Panc1 (cell line): ENCODE data around the gene ROBO1.

Source experiments
- TF ChIP-seq, protein P1 (sequence below): fragments of 450-650 bp; IDR thresholded peaks from 2 replicates; pipeline ENCODE4 v1.5.1; 2017; ENCODE audit warnings: mild to moderate bottlenecking
- TF ChIP-seq, protein P2 (sequence below), 2 experiments: IDR thresholded peaks; 2 replicates each; pipeline ENCODE4 v1.6.1; 2011 to 2012; ENCODE audit warnings: low read depth in 2 of 2, control low read depth in 1 of 2, low read length in 1 of 2, mild to moderate bottlenecking in 1 of 2, moderate library complexity in 1 of 2; ENCODE audit not compliant: insufficient read depth in 1 of 2

DNA sequence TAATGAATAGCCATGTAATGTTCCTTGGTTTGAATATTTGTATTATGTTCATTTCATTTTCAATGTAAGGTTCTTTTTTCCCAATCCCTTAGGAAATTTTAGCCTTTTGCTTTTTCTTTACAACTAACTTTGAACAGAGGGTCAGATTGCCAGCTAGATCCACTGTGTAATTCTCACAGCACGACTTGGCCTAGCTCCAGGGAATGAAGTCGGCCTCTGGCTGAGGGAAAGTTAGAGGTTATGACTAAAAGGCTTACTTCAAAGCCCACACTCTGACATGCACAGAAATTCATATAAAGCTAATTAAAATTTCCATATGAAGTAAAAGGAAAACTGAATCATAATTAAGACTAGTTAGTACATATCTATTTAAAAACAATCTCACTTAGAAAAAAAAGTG is 38.7 kb downstream of the ROBO1 start:
- TF ChIP-seq, protein P1, sequence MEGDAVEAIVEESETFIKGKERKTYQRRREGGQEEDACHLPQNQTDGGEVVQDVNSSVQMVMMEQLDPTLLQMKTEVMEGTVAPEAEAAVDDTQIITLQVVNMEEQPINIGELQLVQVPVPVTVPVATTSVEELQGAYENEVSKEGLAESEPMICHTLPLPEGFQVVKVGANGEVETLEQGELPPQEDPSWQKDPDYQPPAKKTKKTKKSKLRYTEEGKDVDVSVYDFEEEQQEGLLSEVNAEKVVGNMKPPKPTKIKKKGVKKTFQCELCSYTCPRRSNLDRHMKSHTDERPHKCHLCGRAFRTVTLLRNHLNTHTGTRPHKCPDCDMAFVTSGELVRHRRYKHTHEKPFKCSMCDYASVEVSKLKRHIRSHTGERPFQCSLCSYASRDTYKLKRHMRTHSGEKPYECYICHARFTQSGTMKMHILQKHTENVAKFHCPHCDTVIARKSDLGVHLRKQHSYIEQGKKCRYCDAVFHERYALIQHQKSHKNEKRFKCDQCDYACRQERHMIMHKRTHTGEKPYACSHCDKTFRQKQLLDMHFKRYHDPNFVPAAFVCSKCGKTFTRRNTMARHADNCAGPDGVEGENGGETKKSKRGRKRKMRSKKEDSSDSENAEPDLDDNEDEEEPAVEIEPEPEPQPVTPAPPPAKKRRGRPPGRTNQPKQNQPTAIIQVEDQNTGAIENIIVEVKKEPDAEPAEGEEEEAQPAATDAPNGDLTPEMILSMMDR = no peak
- TF ChIP-seq, protein P2, sequence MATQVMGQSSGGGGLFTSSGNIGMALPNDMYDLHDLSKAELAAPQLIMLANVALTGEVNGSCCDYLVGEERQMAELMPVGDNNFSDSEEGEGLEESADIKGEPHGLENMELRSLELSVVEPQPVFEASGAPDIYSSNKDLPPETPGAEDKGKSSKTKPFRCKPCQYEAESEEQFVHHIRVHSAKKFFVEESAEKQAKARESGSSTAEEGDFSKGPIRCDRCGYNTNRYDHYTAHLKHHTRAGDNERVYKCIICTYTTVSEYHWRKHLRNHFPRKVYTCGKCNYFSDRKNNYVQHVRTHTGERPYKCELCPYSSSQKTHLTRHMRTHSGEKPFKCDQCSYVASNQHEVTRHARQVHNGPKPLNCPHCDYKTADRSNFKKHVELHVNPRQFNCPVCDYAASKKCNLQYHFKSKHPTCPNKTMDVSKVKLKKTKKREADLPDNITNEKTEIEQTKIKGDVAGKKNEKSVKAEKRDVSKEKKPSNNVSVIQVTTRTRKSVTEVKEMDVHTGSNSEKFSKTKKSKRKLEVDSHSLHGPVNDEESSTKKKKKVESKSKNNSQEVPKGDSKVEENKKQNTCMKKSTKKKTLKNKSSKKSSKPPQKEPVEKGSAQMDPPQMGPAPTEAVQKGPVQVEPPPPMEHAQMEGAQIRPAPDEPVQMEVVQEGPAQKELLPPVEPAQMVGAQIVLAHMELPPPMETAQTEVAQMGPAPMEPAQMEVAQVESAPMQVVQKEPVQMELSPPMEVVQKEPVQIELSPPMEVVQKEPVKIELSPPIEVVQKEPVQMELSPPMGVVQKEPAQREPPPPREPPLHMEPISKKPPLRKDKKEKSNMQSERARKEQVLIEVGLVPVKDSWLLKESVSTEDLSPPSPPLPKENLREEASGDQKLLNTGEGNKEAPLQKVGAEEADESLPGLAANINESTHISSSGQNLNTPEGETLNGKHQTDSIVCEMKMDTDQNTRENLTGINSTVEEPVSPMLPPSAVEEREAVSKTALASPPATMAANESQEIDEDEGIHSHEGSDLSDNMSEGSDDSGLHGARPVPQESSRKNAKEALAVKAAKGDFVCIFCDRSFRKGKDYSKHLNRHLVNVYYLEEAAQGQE (IDR thresholded peaks at IDR 0.05; ENCODE audit: insufficient read depth in 1 of 2, low read depth in 2 of 2, low read length in 1 of 2) = no peak
